ENCODE measurements around the gene HAT1.
"Not testable (repeated sequence)": the region's sequence is repeated elsewhere in the genome, so short reads cannot be mapped to it uniquely, and the experiment has no call there.

The HAT1 gene

DNA sequence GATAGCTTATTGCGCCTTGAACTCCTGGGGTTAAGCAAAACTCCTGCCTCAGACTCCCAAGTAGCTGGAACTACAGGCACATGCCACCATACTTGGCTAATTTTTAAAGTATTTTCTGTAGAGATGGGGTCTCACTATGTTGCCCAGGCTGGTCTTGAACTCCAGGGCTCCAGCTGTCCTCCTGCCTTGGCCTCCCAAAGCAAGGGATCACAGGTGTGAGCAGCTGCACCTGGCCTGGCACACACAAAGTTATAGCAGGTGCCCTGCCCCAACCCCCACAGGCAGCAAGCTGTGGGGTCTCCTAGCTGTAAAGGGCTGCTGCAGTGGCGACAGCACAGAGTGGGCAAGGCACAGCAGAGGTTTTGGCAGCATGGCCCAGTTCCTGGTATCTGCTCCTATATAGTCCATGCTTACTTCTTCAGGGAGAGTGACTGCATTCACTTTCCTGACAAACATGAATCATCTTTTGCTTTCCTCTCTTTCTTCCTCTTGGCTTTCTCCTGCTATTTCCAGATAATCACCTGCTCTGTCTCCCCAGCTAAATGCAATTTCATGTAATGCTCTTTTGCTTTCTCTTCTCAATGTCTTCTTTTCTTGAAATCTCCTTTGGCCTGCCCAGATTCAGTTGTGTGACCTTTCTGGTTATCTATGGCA, 50.2 kb downstream of the HAT1 start:
- no peak for DNase-seq (ENCODE audit: low spot score)

GRCh38 chr2:171979103-171979502, 56.8 kb downstream of the HAT1 start:
- DNase-seq (ENCODE audit: low spot score): no peak

- DNase-seq (ENCODE audit: low spot score): not testable (repeated sequence)
Measured at GRCh38 chr2:171983924-171984323, 61.7 kb downstream of the HAT1 start.

DNA sequence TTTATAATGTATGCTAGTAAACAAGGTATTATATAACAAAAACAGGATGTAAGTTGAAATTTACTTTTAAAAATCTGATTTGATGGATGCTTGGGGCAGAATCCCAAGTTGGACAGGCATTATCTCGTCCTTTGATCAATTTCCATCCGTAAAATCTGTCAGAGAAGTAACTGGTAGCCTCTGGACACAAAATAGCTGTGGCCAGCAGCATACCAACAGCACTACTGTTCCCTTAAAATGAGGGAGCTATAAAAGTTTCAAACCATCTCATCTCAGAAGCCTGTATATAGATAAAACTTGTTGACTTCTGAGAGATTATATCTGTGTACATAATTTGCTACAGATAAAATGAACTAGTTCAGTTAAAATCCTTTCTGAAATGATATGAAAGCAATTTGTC, 62.8 kb downstream of the HAT1 start:
- DNase-seq (ENCODE audit: low spot score): no peak

DNA sequence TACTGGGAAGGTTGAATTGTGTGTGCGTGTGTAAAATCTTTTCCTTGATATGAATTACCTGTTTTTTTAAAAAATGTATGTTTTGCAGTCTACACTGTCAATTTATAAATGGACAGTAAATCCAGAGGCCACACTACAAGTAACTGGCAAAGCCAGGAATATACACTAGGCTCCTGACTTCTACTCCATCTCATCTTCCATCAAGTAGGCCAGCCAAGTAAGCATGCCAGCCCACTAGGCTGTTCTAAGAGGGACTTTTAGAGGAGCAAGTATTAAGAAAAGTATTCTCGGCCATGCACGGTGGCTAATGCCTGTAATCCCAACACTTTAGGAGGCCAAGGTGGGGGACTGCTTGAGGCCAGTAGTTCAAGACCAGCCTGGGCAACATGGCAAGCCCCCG, 64.5 kb downstream of the HAT1 start:
- no peak for DNase-seq (ENCODE audit: low spot score)

DNA sequence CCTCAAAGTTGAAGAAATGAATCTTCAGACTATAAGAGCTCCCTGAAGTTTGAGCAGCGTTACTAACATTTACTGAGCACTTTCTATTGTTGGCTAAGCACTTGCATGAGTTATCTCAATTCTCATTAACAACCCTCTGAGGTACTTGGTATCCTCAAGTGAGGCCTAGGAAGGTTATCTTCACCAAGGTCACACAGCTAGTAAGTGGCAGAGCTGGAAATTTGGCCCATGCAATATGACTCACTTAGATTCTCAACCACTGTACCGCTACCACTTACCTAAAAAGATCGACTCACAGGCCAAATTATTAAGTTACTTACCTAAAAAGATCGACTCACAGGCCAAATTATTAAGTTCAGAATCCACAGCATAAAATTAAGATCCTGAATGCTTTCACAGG, 68.8 kb downstream of the HAT1 start:
- no peak for DNase-seq (ENCODE audit: low spot score)

GRCh38 chr2:171995586-171995985, 73.3 kb downstream of the HAT1 start:
- no peak for DNase-seq (ENCODE audit: low spot score)

DNA sequence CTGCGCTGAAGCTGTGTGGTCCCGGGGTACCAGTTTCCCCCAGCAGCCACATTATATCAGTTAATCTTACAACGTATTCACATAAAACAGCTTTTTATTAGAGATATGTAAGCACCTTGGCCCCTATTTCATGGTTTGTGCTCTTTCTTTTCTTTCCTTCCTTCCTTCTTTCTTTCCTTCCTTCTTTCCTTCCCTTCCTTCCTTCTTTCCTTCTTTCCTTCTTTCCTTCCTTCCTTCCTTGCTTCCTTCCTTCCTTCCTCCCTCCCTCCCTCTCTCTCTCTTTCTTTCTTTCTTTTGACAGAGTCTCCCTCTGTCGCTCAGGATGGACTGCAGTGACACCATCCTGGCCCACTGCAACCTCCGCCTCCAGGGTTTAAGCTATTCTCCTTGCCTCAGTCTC, 73.8 kb downstream of the HAT1 start:
- DNase-seq (ENCODE audit: low spot score): no peak

DNA sequence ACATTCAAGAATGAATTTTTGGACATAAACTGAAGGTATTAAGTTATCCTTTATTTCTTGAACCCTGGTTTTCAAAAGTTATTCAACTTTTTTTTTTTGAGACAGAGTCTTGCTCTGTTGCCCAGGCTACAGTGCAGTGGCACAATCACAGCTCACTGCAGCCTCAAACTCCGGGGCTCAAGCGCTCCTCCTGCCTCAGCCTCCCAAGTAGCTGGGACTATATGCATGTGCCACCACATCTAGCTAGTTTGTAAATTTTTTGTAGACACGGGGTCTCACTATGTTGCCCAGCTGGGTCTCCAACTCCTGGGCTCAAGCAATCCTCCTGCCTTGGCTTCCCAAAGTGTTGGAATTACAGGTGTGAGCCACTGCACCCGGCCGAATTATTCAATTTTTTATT, 74.8 kb downstream of the HAT1 start:
- not testable (repeated sequence) for DNase-seq (ENCODE audit: low spot score)

GRCh38 chr2:171999161-171999560, 76.9 kb downstream of the HAT1 start:
- no peak for DNase-seq (ENCODE audit: low spot score)

- DNase-seq (ENCODE audit: low spot score): peak; percentile 99
Measured at GRCh38 chr2:171999604-172000469, 77.6 kb downstream of the HAT1 start, which contains the start of gene METAP1D. Gene METAP1D, plus strand, starts transcription at chr2:171999953. Its CDS starts 17 bp downstream, at chr2:171999970.

GRCh38 chr2:172000696-172001361, 78.6 kb downstream of the HAT1 start:
- DNase-seq (ENCODE audit: low spot score): no peak

GRCh38 chr2:172007372-172007771, 85.1 kb downstream of the HAT1 start:
- DNase-seq (ENCODE audit: low spot score): no peak

DNA sequence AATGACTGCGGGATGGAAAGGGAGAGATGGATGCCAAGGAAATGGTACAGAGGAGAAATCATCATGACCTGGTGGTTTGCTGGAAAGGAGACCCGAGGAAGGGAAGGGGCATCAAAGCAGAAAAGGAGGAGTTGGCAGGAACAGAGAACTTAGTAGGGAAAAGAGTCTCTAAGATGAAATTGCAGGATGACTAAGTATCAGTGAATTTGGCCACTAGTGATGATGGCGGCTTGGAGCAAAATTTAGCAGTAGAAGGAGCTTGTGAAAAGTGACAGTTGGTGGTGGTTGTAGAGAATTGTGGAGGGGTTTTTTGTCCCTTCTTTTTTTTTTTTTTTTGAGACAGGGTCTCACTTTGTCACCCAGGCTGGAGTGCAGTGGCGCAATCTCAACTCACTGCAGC, 87.6 kb downstream of the HAT1 start:
- DNase-seq (ENCODE audit: low spot score): no peak

GRCh38 chr2:172011812-172012575, 89.7 kb downstream of the HAT1 start:
- DNase-seq (ENCODE audit: low spot score): no peak

- peak; percentile 30 for DNase-seq (ENCODE audit: low spot score)
Measured at GRCh38 chr2:172012677-172013391, 90.6 kb downstream of the HAT1 start.

DNA sequence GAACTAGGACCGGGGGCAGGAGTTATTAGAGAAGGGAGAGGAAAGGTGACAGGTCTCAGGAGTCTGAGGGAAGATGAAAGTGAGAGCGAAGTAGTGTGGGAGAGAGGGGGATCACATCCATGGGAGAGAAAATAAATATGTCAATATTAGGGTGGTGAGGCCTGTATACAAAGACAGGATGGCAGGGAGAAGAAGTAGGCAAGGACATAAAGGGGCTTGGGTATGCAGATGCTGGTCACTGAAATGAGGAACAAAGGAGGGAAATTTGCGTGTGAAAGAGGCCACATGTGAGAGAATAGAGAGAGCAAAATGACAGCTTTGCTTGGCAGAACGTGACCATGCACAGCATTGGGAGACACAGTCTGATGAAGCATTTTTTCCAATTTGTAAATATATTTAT, 91.1 kb downstream of the HAT1 start:
- no peak for DNase-seq (ENCODE audit: low spot score)

DNA sequence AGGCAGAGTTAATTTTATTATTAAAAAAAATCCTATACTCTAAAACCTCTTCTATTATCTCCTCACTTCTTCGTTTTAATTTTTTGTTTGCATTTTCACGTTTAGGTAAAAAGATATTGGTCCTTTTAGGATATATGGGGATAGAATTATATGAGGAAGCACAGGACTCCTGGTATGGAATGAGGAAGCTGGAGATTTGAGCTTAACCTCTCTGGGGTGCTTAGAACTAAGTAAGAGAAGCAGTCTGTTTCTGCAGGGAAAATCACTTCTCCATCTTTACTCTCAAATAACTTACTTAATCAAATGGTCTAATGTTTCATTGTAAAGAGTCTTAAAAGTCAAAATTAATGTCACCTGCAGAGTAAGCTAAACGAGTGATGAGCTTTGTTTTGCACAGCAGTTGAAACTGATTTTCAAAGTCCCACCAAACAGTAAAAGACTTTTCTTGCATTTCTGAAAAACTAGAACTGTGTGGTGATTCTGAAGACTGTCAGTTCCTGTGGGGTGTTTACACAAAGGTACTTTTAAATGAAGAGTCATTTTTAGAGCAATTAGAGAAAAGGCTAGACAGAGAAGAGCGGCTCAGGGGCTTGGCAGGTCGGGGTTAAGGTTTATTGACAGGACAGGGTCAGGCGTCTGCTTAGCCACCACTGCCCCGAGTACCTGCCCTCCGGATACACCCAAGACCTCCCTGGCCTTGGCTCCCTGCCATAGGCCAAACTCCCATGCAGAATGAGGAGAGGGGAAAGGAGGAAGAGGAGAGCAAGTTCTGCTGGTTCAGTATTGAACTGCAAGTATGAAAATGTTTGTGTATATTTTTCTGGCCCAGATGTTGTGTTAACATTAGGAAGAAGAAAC, 99.0 kb downstream of the HAT1 start:
- peak; percentile 37 for DNase-seq (ENCODE audit: low spot score)

DNA sequence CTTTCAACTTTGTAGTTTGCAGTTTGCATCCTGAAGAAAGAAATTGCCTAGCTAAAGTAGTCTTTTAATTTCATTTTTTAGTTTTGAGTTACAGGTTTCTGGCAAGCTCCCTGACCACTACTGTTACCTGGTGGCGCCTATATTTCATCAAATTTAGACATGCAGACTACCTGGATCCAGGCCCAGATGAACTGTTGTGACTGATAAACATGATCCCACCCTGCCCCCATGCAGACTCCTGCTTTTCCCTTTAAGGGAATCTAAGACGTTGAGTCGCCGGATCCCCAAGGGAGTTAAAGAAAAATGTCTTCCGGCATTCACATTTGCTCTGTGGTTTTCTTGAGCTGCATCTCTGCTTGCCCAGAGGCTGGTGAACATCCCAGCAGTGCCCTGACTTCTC, 99.7 kb downstream of the HAT1 start:
- DNase-seq (ENCODE audit: low spot score): no peak

DNA sequence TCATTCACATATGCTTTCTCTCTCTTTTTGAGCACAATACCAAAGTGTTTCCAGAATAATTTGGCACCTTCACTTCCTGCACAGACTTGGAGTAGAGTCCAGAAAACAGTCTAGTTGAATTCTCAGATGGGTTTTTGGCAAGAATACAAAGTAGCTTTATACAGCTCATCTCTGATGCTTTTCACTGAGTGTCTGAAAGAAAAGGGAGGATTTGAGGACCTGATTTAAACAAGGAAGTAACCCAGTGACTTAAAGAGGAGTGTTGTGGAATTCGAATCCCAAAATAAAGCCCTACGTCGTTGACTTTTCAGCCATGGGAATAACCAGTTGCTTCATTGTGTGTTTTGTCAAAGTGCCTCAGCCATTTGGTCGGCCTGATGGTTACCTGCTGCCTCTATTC, 109.3 kb downstream of the HAT1 start:
- DNase-seq (ENCODE audit: low spot score): no peak

Data from iPS-NIHi11 (cell line).